ENCODE results near the gene ATP11A. TPM values are rescaled to one million over a fixed set of nuclear protein-coding genes. Genes with fewer than 3 reads are reported as not detected.

The ATP11A gene
- total RNA-seq, 8 experiments from 2014 or later = 6.7 to 36.1 (median 10.2) TPM

DNA sequence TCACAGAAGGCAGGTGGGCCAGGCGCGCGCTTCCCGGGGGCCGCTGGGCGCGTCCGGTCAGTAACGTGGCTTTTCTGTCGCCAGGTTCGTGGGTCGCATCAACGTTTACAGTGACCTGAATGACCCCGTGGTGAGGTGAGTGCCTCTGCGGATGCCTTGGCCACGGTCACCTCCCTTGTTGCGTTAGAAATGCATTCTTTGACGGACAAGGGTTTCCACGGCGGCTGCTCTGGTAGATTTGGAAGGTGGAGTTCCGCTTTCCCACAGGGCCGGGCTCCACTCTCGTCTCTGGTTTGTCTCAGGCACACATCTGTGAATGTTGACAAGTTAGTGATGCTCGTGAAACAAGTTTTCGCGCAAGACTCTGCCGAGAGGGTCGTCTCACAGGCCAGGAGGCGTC lies 130.0 kb downstream of the ATP11A start:
- no peak for ATAC-seq (replicated peaks in 6 of 8)
- Histone ChIP-seq H3K4me3 (no peak overlapping the region), H3K27ac (no peak overlapping the region), H3K4me1 (replicated peaks in 1 of 2) (no peaks in the 10 kb centered on the region)
- in situ Hi-C loops (cut with MboI; ENCODE audit: low pct_unique_long_range_greater_than_20kb in 2 of 9, low sequenced_read_pairs in 9 of 9, unreplicated experiment in 9 of 9) = no loop called here
- WGBS, 10 experiments = 80 to 96% (median 88%) methylated on average over 2 to 11 of the region's 29 CpGs; no CpG with 5 or more reads in 6 of the 10 experiments

DNA sequence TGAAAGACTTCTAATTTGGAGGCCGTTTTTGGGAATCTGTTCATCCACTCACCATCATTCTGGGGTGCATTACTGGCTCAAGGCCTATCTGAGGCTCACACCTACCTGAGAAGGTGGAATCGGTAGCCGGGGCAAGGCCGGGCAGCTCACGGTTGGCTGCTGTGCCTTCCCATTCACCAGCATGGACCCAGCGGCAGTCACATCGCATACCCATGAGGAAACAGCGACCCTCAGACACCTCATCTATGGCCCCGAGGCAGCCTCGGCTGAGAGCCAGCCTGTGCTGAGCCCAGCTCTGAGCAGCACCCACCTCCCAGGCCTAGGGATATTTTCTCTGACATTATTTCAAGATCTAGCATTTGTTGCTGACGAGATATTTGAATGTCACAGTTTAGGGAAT lies 130.5 kb downstream of the ATP11A start:
- in situ Hi-C loops (cut with MboI; ENCODE audit: low pct_unique_long_range_greater_than_20kb in 2 of 9, low sequenced_read_pairs in 9 of 9, unreplicated experiment in 9 of 9) = no loop called here
- 60 to 100% (median 95%) methylated on average over 1 to 8 of the region's 11 CpGs; no CpG with 5 or more reads in 1 of the 10 experiments for WGBS, 10 experiments
- no peak for ATAC-seq (replicated peaks in 6 of 8)
- H3K4me3 ChIP-seq = no peak overlapping the region
- no peak overlapping the region for H3K27ac ChIP-seq
- no peaks in the 10 kb centered on the region for H3K4me1 ChIP-seq (replicated peaks in 1 of 2)

DNA sequence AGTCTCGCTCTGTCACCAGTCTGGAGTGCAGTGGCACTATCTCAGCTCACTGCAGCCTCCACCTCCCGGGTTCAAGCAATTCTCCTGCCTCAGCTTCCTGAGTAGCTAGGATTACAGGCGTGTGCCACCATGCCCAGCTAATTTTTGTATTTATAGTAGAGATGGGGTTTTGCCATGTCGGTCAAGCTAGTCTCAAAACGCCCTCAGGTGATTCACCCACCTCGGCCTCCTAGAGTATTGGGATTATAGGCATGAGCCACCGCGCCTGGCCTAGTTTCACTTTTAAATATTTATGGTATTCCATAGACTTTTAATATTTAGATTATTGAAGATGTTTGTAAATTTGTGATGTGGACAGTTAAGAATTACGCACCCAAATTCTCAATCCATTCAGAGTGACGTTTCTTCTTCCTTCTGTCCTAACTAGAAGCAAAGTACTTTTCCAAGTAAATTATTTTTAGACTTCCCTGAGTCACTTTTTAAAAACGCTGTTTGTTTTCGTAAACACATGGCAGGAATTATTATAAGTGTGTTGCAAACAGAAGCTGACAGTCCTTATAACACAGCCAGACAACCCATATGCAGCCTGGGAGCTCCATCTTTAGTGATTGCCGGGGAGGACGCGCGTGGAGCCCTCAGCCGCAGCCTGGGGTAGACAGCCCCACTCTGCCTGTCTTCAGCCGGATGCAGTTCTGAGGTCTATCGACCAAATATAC lies 131.7 kb downstream of the ATP11A start:
- peak in 2 of 8 experiments; percentile 20 to 62 for ATAC-seq (replicated peaks in 6 of 8)
- no peaks in the 10 kb centered on the region for H3K4me1 ChIP-seq (replicated peaks in 1 of 2)
- H3K4me3 ChIP-seq = no peak overlapping the region
- H3K27ac ChIP-seq = no peak overlapping the region
- WGBS, 10 experiments = 33 to 100% (median 93%) methylated on average over 1 to 14 of the region's 19 CpGs
- in situ Hi-C loops (cut with MboI; ENCODE audit: low pct_unique_long_range_greater_than_20kb in 2 of 9, low sequenced_read_pairs in 9 of 9, unreplicated experiment in 9 of 9) = no loop called here

DNA sequence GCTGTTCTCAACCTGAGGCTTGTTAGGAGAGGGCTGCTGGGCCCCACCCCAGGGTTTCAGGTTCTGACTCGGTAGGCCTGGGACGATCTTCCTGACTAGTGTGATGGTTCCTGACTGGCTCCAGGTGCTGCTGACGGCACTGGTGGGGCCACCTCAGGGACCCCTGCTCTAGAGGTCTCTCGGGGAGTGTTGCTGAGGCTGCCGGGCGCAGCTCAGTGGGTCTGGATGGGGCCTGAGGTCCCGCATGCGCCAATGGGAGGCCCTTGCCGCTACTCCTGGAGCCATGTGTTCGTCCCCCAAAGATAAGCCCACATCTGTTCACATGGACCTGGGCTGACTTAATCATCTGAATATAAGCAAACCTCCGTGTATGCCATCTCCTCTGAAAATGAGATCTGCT lies 133.0 kb downstream of the ATP11A start:
- no peak for ATAC-seq (replicated peaks in 6 of 8)
- no peaks in the 10 kb centered on the region for H3K4me1 ChIP-seq (replicated peaks in 1 of 2)
- H3K27ac ChIP-seq = no peak overlapping the region
- WGBS, 10 experiments = 67 to 80% methylated on average over 2 to 9 of the region's 11 CpGs; no CpG with 5 or more reads in 8 of the 10 experiments
- in situ Hi-C loops (cut with MboI; ENCODE audit: low pct_unique_long_range_greater_than_20kb in 2 of 9, low sequenced_read_pairs in 9 of 9, unreplicated experiment in 9 of 9) = no loop called here
- no peak overlapping the region for H3K4me3 ChIP-seq

DNA sequence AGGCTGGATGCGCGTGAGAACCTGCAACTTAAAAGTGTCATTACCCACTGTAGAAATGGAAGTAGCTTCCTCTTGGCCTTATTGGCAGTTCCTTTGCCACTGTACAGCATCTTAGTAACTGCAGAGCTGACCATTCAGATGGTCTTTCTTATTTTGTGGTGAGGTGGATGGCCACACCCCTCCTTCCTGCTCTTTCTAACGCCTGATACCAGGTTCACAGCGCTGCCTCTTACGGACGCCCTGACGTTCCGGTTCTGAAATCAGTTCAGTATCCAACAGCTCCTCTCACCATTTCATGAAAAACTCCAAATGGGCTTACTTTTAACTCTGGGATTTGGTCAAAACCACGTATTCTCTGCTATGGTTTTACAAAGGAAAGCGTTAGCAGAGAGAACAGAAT lies 134.6 kb downstream of the ATP11A start:
- 80 to 100% (median 93%) methylated on average over 1 to 9 of the region's 10 CpGs; no CpG with 5 or more reads in 1 of the 10 experiments for WGBS, 10 experiments
- in situ Hi-C loops (cut with MboI; ENCODE audit: low pct_unique_long_range_greater_than_20kb in 2 of 9, low sequenced_read_pairs in 9 of 9, unreplicated experiment in 9 of 9) = no loop called here
- Histone ChIP-seq H3K4me1 (replicated peaks in 1 of 2) (no peaks in the 10 kb centered on the region), H3K27ac (no peak overlapping the region), H3K4me3 (no peak overlapping the region)
- no peak for ATAC-seq (replicated peaks in 6 of 8)

DNA sequence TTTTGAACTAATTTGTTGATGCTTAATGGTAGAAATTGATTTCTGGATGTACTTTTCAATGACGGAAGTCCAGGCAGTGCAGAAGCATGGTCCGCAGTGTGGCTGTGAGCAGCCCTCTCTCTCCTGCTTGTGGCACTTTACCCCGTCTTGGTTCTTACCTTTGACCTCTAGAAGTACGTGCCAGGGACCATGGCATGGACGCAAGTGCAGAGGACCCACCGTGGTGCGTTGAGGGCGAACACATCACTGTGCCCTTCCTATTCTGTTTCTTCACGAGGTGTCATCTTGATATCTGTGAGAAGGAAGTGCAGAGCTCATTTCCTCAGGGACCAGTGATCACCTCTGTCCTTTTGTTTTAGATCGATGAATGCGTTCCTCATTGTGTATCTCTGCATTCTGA lies 135.2 kb downstream of the ATP11A start:
- H3K27ac ChIP-seq = no peak overlapping the region
- H3K4me1 ChIP-seq (replicated peaks in 1 of 2) = no peaks in the 10 kb centered on the region
- H3K4me3 ChIP-seq = no peak overlapping the region
- WGBS, 10 experiments = 90 to 96% (median 92%) methylated on average over 2 to 10 of the region's 11 CpGs; no CpG with 5 or more reads in 2 of the 10 experiments
- in situ Hi-C loops (cut with MboI; ENCODE audit: low pct_unique_long_range_greater_than_20kb in 2 of 9, low sequenced_read_pairs in 9 of 9, unreplicated experiment in 9 of 9) = no loop called here
- no peak for ATAC-seq (replicated peaks in 6 of 8)

DNA sequence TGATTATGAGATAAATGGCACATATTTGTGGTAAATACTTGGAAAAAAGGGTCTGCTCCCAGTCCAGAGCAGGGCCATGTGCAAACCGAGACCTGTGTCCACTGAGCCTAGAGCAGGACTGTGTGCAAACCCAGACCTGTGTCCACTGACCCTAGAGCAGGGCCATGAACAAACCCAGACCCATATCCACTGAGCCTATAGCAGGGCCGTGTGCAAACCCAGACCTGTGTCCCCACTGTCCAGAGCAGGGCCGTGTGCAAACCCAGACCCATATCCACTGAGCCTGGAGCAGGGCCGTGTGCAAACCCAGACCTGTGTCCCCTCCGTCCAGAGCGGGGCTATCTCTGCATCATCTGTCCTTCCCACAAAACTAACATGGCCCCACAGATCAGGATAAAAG lies 136.0 kb downstream of the ATP11A start:
- no peaks in the 10 kb centered on the region for H3K4me1 ChIP-seq (replicated peaks in 1 of 2)
- in situ Hi-C loops (cut with MboI; ENCODE audit: low pct_unique_long_range_greater_than_20kb in 2 of 9, low sequenced_read_pairs in 9 of 9, unreplicated experiment in 9 of 9) = no loop called here
- H3K27ac ChIP-seq = no peak overlapping the region
- H3K4me3 ChIP-seq = no peak overlapping the region
- no peak for ATAC-seq (replicated peaks in 6 of 8)
- WGBS, 10 experiments = 83 to 100% (median 92%) methylated on average over 1 to 6 of the region's 6 CpGs; no CpG with 5 or more reads in 3 of the 10 experiments

DNA sequence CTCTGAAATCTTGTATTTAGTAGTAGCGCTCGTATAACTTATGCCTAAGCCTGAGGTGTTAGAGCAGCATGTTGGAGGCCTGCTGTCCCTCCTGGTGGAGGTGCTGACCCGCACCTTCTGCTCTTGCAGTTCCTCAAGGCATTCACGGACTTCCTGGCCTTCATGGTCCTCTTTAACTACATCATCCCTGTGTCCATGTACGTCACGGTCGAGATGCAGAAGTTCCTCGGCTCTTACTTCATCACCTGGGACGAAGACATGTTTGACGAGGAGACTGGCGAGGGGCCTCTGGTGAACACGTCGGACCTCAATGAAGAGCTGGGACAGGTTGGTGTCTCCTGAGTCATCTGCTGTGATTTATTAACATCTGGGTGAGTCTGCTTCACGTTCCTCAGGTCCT lies 136.7 kb downstream of the ATP11A start:
- no peak for ATAC-seq (replicated peaks in 6 of 8)
- 90 to 100% (median 99%) methylated on average over 2 to 11 of the region's 14 CpGs; no CpG with 5 or more reads in 4 of the 10 experiments for WGBS, 10 experiments

DNA sequence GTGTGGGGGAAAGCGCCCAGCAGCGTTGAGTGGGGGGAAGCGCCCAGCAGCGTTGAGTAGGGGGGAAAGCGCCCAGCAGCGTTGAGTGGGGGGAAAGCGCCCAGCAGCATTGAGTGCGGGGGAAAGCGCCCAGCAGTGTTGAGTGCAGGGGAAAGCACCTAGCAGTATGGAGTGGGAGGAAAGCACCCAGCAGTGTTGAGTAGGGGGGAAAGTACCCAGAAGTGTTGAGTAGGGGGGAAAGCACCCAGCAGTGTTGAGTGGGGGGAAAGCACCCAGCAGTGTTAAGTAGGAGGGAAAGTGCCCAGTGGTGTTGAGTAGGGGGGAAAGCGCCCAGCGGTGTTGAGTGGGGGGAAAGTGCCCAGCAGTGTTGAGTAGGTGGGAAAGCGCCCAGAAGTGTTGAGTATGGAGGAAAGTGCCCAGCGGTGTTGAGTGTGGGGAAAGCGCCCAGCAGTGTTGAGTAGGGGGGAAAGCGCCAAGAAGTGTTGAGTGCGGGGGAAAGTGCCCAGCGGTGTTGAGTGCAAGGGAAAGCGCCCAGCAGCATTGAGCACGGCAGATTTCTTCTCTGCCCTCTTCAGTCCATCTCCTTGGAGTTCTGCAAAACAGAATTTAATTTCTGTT lies 138.4 kb downstream of the ATP11A start:
- WGBS, 10 experiments = 60 to 100% (median 92%) methylated on average over 1 to 12 of the region's 19 CpGs; no CpG with 5 or more reads in 5 of the 10 experiments
- Histone ChIP-seq H3K4me1 (replicated peaks in 1 of 2) (no peaks in the 10 kb centered on the region), H3K4me3 (no peak overlapping the region), H3K27ac (no peak overlapping the region)
- in situ Hi-C loops (cut with MboI; ENCODE audit: low pct_unique_long_range_greater_than_20kb in 2 of 9, low sequenced_read_pairs in 9 of 9, unreplicated experiment in 9 of 9) = no loop called here
- no peak for ATAC-seq (replicated peaks in 6 of 8)

More for the DNA sequence above, 136.7 kb downstream of the ATP11A start:
- Histone ChIP-seq H3K4me1 (replicated peaks in 1 of 2) (no peaks in the 10 kb centered on the region), H3K27ac (no peak overlapping the region), H3K4me3 (no peak overlapping the region)
- in situ Hi-C loops (cut with MboI; ENCODE audit: low pct_unique_long_range_greater_than_20kb in 2 of 9, low sequenced_read_pairs in 9 of 9, unreplicated experiment in 9 of 9) = no loop called here

DNA sequence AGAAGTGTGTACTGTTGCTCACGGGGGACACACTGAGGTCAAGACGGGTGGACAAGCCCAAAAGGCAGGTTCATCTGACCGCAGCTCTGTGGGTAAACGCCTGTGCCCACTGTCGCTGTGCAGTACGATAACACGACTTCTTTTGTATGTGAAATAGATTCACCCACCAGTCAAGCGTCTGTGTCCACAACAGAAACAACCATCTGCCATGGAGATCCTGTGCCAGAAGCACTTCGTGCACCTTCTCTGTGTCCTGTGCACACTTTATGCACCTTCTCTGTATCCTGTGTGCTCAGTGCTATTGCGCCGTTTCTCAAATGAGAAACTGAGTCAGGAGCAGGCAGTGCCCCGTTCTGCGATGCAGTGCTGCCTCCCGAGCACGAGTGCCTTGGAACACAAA lies 138.9 kb downstream of the ATP11A start:
- no peak overlapping the region for H3K4me3 ChIP-seq
- ATAC-seq (replicated peaks in 6 of 8) = no peak
- H3K27ac ChIP-seq = no peak overlapping the region
- H3K4me1 ChIP-seq (replicated peaks in 1 of 2) = no peaks in the 10 kb centered on the region
- in situ Hi-C loops (cut with MboI; ENCODE audit: low pct_unique_long_range_greater_than_20kb in 2 of 9, low sequenced_read_pairs in 9 of 9, unreplicated experiment in 9 of 9) = no loop called here
- 80 to 100% (median 94%) methylated on average over 1 to 7 of the region's 15 CpGs; no CpG with 5 or more reads in 1 of the 10 experiments for WGBS, 10 experiments

DNA sequence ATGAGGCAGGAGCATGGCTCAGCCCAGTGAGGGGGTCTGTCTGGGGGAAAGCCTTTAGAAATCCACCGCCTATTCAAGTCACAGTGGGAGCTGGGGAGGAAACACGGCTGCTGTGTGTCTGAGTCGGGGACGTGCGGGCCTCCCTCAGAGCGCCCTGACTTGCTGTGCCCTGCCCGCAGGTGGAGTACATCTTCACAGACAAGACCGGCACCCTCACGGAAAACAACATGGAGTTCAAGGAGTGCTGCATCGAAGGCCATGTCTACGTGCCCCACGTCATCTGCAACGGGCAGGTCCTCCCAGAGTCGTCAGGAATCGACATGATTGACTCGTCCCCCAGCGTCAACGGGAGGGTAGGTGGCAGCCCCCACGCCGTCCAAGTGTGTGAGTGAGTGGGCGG lies 141.4 kb downstream of the ATP11A start:
- ATAC-seq (replicated peaks in 6 of 8) = no peak
- H3K4me3 ChIP-seq = no peak overlapping the region
- no peak overlapping the region for H3K27ac ChIP-seq
- in situ Hi-C loops (cut with MboI; ENCODE audit: low pct_unique_long_range_greater_than_20kb in 2 of 9, low sequenced_read_pairs in 9 of 9, unreplicated experiment in 9 of 9) = no loop called here
- H3K4me1 ChIP-seq (replicated peaks in 1 of 2) = no peaks in the 10 kb centered on the region
- 60 to 100% (median 98%) methylated on average over 1 to 11 of the region's 21 CpGs; no CpG with 5 or more reads in 3 of the 10 experiments for WGBS, 10 experiments

DNA sequence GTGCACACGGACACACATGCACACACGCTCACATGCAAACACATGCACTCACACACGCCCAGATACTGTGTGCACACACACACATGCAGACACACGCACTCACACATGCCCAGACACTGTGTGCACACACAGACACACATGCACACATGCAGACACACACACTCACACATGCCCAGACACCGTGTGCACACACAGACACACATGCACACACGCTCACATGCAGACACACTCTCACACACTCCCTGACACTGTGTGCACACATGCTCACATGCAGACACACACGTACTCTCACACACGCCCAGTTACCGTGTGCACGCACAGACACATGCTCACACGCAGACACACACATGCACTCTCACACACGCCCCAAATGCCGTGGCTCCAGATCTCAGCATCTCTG lies 142.0 kb downstream of the ATP11A start:
- 60 to 100% (median 100%) methylated on average over 1 to 2 of the region's 13 CpGs; no CpG with 5 or more reads in 3 of the 10 experiments for WGBS, 10 experiments
- no peaks in the 10 kb centered on the region for H3K4me1 ChIP-seq (replicated peaks in 1 of 2)
- no peak overlapping the region for H3K4me3 ChIP-seq
- no peak for ATAC-seq (replicated peaks in 6 of 8)
- in situ Hi-C loops (cut with MboI; ENCODE audit: low pct_unique_long_range_greater_than_20kb in 2 of 9, low sequenced_read_pairs in 9 of 9, unreplicated experiment in 9 of 9) = no loop called here
- no peak overlapping the region for H3K27ac ChIP-seq

DNA sequence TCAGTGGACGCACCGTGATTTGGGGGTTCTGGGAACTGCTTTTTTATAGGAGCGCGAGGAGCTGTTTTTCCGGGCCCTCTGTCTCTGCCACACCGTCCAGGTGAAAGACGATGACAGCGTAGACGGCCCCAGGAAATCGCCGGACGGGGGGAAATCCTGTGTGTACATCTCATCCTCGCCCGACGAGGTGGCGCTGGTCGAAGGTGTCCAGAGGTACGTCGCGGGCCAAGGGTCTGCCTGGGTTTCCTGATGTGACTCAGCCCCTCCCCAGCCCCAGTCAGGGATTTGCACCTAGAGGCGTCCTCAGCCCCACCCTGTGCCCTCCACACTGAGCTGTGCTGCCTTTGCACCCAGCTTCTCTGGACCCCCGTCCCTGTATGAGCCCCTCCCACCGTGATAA lies 143.0 kb downstream of the ATP11A start:
- Histone ChIP-seq H3K4me1 (replicated peaks in 1 of 2) (no peaks in the 10 kb centered on the region), H3K4me3 (no peak overlapping the region), H3K27ac (no peak overlapping the region)
- WGBS, 10 experiments = 95 to 100% (median 100%) methylated on average over 1 to 12 of the region's 23 CpGs; no CpG with 5 or more reads in 7 of the 10 experiments
- ATAC-seq (replicated peaks in 6 of 8) = no peak
- in situ Hi-C loops (cut with MboI; ENCODE audit: low pct_unique_long_range_greater_than_20kb in 2 of 9, low sequenced_read_pairs in 9 of 9, unreplicated experiment in 9 of 9) = no loop called here

All from motor neuron (in vitro differentiated cells).